HepG2 (cell line): ENCODE data around the gene FGD5. TPM values are rescaled to one million over a fixed set of nuclear protein-coding genes. Genes with fewer than 3 reads are reported as not detected.

Source experiments
- ATAC-seq: fragments of 200-7000 bp; cut with Tn5 transposase; 3 replicates; pipeline ENCODE4 v1.9.1; 2020; ENCODE audit warnings: mild to moderate bottlenecking, moderate library complexity
- BruUV-seq: library from RNA; stranded (reverse); fragments of 400-500 nt; replicated peaks from 2 replicates; lab custom pipeline; 2021; lab: Mats Ljungman, UMichigan
- CTCF ChIA-PET: fragments of 300-600 bp; formaldehyde crosslinking; extraction: SDS; loops from one replicate; lab custom pipeline; 2021; ENCODE audit warnings: low total read pairs, inconsistent platforms, low intra/inter-chr PET ratio; lab: Yijun Ruan, JAX
- POLR2A ChIA-PET: fragments of 350-600 bp; sonication (Branson Sonifier 250); formaldehyde crosslinking; loops from one replicate; lab custom pipeline; 2020; ENCODE audit warnings: antibody characterized with exemption, inconsistent platforms; lab: Yijun Ruan, JAX
- DNase-seq: peaks from one replicate; pipeline ENCODE4 v3.0.0-alpha.2; 2015; ENCODE audit warnings: low spot score
- FAIRE-seq: peaks from 3 replicates; lab custom pipeline; 2011; peaks lifted over from hg19 to GRCh38; lab: Jason Lieb, UNC
- H2AFZ ChIP-seq: one replicate; pipeline ENCODE4 v1.6.1; 2011; ENCODE audit warnings: low read length, inconsistent platforms
- H3K27ac ChIP-seq: fragments of 300-600 bp; 3 replicates; pipeline ENCODE4 v1.8.0; 2011; ENCODE audit warnings: mixed run types, mild to moderate bottlenecking, mixed read lengths, low read length, inconsistent platforms; ENCODE audit not compliant: insufficient read depth; ENCODE audit errors: extremely low read length
- H3K27me3 ChIP-seq, 2 experiments: fragments of 200-600 bp in 1 of 2; 2 replicates in 1 of 2; 3 replicates in 1 of 2; pipeline versions ENCODE4 v1.6.0 to v1.8.0; 2011; ENCODE audit warnings: low read length in 2 of 2, mild to moderate bottlenecking in 2 of 2, moderate library complexity in 2 of 2, inconsistent platforms in 1 of 2; ENCODE audit not compliant: insufficient read depth in 2 of 2, control insufficient read depth in 1 of 2
- H3K36me3 ChIP-seq, 2 experiments: fragments of 200-600 bp in 1 of 2; replicated peaks in 1 of 2; 2 replicates in 1 of 2; 3 replicates in 1 of 2; pipeline versions ENCODE4 v1.5.1 to v1.8.0; 2011; ENCODE audit warnings: low read length in 2 of 2, inconsistent platforms in 1 of 2; ENCODE audit not compliant: insufficient read depth in 2 of 2, control insufficient read depth in 1 of 2
- H3K4me1 ChIP-seq: 2 replicates; pipeline ENCODE4 v1.5.1; 2012; ENCODE audit warnings: low read length, inconsistent platforms; ENCODE audit not compliant: insufficient read depth
- H3K4me2 ChIP-seq: 2 replicates; pipeline ENCODE4 v1.6.0; 2011; ENCODE audit warnings: low read depth, low read length, inconsistent platforms
- H3K4me3 ChIP-seq, 3 experiments: fragments of 200-600 bp in 1 of 3; sonication (generic), shearing (Covaris generic) in 1 of 3; replicated peaks in 1 of 3; 2 replicates each; pipeline ENCODE4 v1.5.1; 2011 to 2016; ENCODE audit warnings: low read length in 3 of 3, inconsistent platforms in 2 of 3, low read depth in 2 of 3, mild to moderate bottlenecking in 2 of 3, control low read depth in 1 of 3, mixed read lengths in 1 of 3; ENCODE audit not compliant: insufficient read depth in 1 of 3
- H3K79me2 ChIP-seq: one replicate; pipeline ENCODE4 v1.6.1; 2011; ENCODE audit warnings: low read length, inconsistent platforms; ENCODE audit not compliant: insufficient read depth
- H3K9ac ChIP-seq: 2 replicates; pipeline ENCODE4 v1.6.0; 2011; ENCODE audit warnings: mild to moderate bottlenecking, low read depth, low read length, inconsistent platforms; ENCODE audit not compliant: insufficient read depth
- H3K9me3 ChIP-seq: 2 replicates; pipeline ENCODE4 v1.5.1; 2012; ENCODE audit warnings: mild to moderate bottlenecking, low read length
- H4K20me1 ChIP-seq: 2 replicates; pipeline ENCODE4 v1.6.0; 2011; ENCODE audit warnings: inconsistent platforms, mild to moderate bottlenecking, low read length, moderate library complexity; ENCODE audit not compliant: insufficient read depth
- FOXK2 ChIP-seq: fragments of 450-650 bp; IDR thresholded peaks from 2 replicates; pipeline ENCODE4 v1.6.1; 2016
- FOXO1 ChIP-seq: sonication (generic); formaldehyde crosslinking; IDR thresholded peaks from 2 replicates; pipeline ENCODE4 v1.4.0; 2020; ENCODE audit warnings: missing genetic modification reagents
- MXD4 ChIP-seq: IDR thresholded peaks from 2 replicates; pipeline ENCODE4 v1.6.1; 2016; ENCODE audit warnings: mild to moderate bottlenecking, missing biosample characterization, missing genetic modification reagents
- PHB2 ChIP-seq: fragments of 450-650 bp; IDR thresholded peaks from 2 replicates; pipeline ENCODE4 v1.6.1; 2018; ENCODE audit not compliant: partially characterized antibody
- PRMT3 ChIP-seq: sonication (generic); formaldehyde crosslinking; IDR thresholded peaks from 2 replicates; pipeline ENCODE4 v1.8.1; 2022; ENCODE audit warnings: low read depth, mild to moderate bottlenecking, moderate library complexity, missing genetic modification reagents, borderline replicate concordance
- RBAK ChIP-seq: sonication (generic); formaldehyde crosslinking; IDR thresholded peaks from 2 replicates; pipeline ENCODE4 v1.5.1; 2020; ENCODE audit warnings: mild to moderate bottlenecking, missing genetic modification reagents
- RBM39 ChIP-seq: fragments of 200-400 bp; formaldehyde crosslinking; IDR thresholded peaks from one replicate; pipeline ENCODE4 v1.6.1; 2018; ENCODE audit warnings: antibody characterized with exemption, mild to moderate bottlenecking, low read depth, low read length; ENCODE audit not compliant: poor library complexity, severe bottlenecking
- RELA ChIP-seq: sonication (generic); formaldehyde crosslinking; IDR thresholded peaks from 2 replicates; pipeline ENCODE4 v1.4.0; 2020; ENCODE audit warnings: missing genetic modification reagents
- SCMH1 ChIP-seq: sonication (generic); formaldehyde crosslinking; IDR thresholded peaks from 2 replicates; pipeline ENCODE4 v1.9.0; 2021; ENCODE audit warnings: missing genetic modification reagents, mild to moderate bottlenecking, borderline replicate concordance
- SOX5 ChIP-seq: IDR thresholded peaks from 2 replicates; pipeline ENCODE4 v1.6.1; 2016; ENCODE audit warnings: borderline replicate concordance
- SOX6 ChIP-seq, 2 experiments: fragments of 450-650 bp in 1 of 2; sonication (generic) in 1 of 2; formaldehyde crosslinking in 1 of 2; IDR thresholded peaks; 2 replicates each; pipeline versions ENCODE4 v1.4.0 to v1.6.1; 2017 to 2020; ENCODE audit warnings: antibody characterized with exemption in 1 of 2, mild to moderate bottlenecking in 1 of 2, missing genetic modification reagents in 1 of 2
- TBX2 ChIP-seq: sonication (generic); formaldehyde crosslinking; IDR thresholded peaks from 2 replicates; pipeline ENCODE4 v1.5.0; 2020; ENCODE audit warnings: missing genetic modification reagents, mild to moderate bottlenecking, borderline replicate concordance
- TRIM24 ChIP-seq: sonication (generic); formaldehyde crosslinking; IDR thresholded peaks from 2 replicates; pipeline ENCODE4 v1.8.0; 2022; ENCODE audit warnings: mild to moderate bottlenecking, missing genetic modification reagents
- ZBTB1 ChIP-seq: sonication (generic); formaldehyde crosslinking; IDR thresholded peaks from 2 replicates; pipeline ENCODE4 v1.4.0; 2020; ENCODE audit warnings: missing genetic modification reagents, borderline replicate concordance
- ZBTB7A ChIP-seq: sonication (generic); formaldehyde crosslinking; IDR thresholded peaks from 2 replicates; pipeline ENCODE4 v1.8.0; 2022; ENCODE audit warnings: mild to moderate bottlenecking, missing genetic modification reagents
- ZNF260 ChIP-seq: sonication (generic); formaldehyde crosslinking; IDR thresholded peaks from 2 replicates; pipeline ENCODE4 v1.4.0; 2020; ENCODE audit warnings: missing genetic modification reagents, low read depth, mild to moderate bottlenecking, borderline replicate concordance
- ZNF296 ChIP-seq: sonication (generic); formaldehyde crosslinking; conservative IDR thresholded peaks from 2 replicates; pipeline ENCODE4 v1.5.0; 2020; ENCODE audit warnings: mild to moderate bottlenecking, missing genetic modification reagents
- ZNF839 ChIP-seq: sonication (generic); formaldehyde crosslinking; IDR thresholded peaks from 2 replicates; pipeline ENCODE4 v1.4.0; 2020; ENCODE audit warnings: missing genetic modification reagents, mild to moderate bottlenecking, borderline replicate concordance
- WGBS: methylation state at CpG from one replicate; pipeline ENCODE4 v1.1.6; 2017; ENCODE audit warnings: low lambda C conversion rate; 5-methylcytosine and 5-hydroxymethylcytosine counted together
- in situ Hi-C: cut with HindIII; loops from 2 replicates; pipeline ENCODE4 v1.10.0; 2017; ENCODE audit warnings: low pct_unique_long_range_greater_than_20kb; ENCODE audit not compliant: extremely low pct_ligation_motif_present
- intact Hi-C: fragments of 100-400 bp; cut with micrococcal nuclease; formaldehyde crosslinking; loops from one replicate; pipeline ENCODE4 v1.10.0; 2022; ENCODE audit not compliant: unreplicated experiment
- polyA plus RNA-seq, 8 experiments: library from polyadenylated mRNA; depleted of rRNA in 3 of 8; stranded (reverse) in 7 of 8; unstranded in 1 of 8; fragments of >200 nt; fragmentation: Illumina TruSeq in 4 of 8; extraction: Trizol in 4 of 8; gene quantifications; 2 replicates each; pipeline versions ENCODE4 v1.2.1 to v1.2.3, GENCODE V29; 2011 to 2016; ENCODE audit warnings: low read depth in 4 of 8, missing spikeins in 1 of 8, mixed read lengths in 1 of 8; ENCODE audit not compliant: insufficient read depth in 1 of 8
- total RNA-seq, 5 experiments: library from RNA; depleted of rRNA; stranded (reverse); fragments of >200 nt; fragmentation: Illumina TruSeq; extraction: Trizol; gene quantifications; 2 replicates each; pipeline ENCODE4 v1.2.3, GENCODE V29; 2016; ENCODE audit warnings: low read depth in 1 of 5
- TF ChIP-seq, protein P1 (sequence below): sonication (generic); formaldehyde crosslinking; IDR thresholded peaks from 2 replicates; pipeline ENCODE4 v1.4.0; 2020; ENCODE audit warnings: missing genetic modification reagents

The FGD5 gene
- total and polyA plus RNA-seq, 2 of the 13 experiments (the other 11 are each of a cell fraction or from before 2014, with no cell fraction given) = 0.17 TPM; not detected in 1

DNA sequence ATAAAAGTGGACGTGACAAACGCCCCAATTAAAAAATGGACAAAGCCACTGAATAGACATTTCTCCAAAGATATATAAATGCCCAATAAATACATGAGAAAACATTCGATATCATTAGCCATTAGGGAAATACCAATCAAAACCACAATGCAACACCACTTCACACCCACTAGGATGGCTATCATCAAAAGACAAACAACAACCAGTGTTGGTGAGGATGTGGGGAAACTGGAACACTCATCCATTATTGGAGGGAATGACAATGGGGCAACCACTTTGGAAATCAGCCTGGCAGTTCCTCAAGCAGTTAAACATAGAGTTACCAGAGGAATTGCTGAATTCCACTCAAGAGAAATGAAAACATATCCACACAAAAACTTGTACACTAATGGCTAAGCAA is 32.4 kb upstream of the FGD5 start:
- Histone ChIP-seq H4K20me1 (no peaks in the 10 kb centered on the region), H3K36me3 (no peaks in the 10 kb centered on the region), H3K9ac (no peak overlapping the region), H3K4me3 (no peak overlapping the region), H3K27me3 (0 out of 5 replicates have a peak, but pooled peaks cover 0 to 6% of the 10 kb centered on the region in 2 experiments), H3K9me3 (no peaks in the 10 kb centered on the region), H3K4me1 (peaks cover 47% of the 10 kb centered on the region), H2AFZ (no peak overlapping the region), H3K27ac (no peak overlapping the region), H3K79me2 (no peaks in the 10 kb centered on the region), H3K4me2 (no peak overlapping the region)
- intact Hi-C loops (no loop called here), in situ Hi-C loops (loop anchor here (5.0 kb wide), 1 partner anchor 136 kb away; no protein-coding TSS in a partner anchor)
- DNase-seq = no peak
- BruUV-seq = no TSS peak
- no peak for ATAC-seq
- ChIA-PET POLR2A (no interaction called here), CTCF (no interaction called here)
- no peak for FAIRE-seq
- 52% methylated on average over 3 of the region's 3 CpGs for whole genome bisulfite sequencing
- TF ChIP-seq RBM39 = no peak

DNA sequence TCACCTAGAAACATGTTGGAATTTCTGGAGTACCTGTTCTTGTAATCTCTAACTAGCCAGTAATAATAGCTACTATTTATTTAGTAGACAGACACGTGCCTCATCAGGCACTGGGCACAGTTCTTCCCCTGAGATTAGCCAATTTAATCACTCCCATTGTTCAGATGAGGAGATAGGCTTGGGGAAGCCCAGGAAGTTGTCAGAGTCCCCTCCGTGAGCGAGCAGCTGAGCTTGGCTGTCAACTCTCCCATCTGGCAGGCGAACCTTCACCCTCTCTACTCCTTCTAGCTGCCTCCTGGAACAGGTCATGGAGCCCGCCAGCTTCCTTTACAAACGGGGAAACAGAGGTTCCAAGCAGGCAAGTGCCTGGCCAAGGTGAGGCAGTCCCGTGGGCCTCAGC is 31.1 kb upstream of the FGD5 start:
- peak; percentile 51 for ATAC-seq
- Histone ChIP-seq H3K36me3 (no peaks in the 10 kb centered on the region), H2AFZ (no peak overlapping the region), H3K9ac (no peak overlapping the region), H3K79me2 (no peaks in the 10 kb centered on the region), H3K27ac (no peak overlapping the region), H3K4me2 (no peak overlapping the region), H3K9me3 (no peaks in the 10 kb centered on the region), H3K4me1 (peaks cover 36% of the 10 kb centered on the region), H3K4me3 (no peak overlapping the region), H4K20me1 (no peaks in the 10 kb centered on the region), H3K27me3 (0 out of 5 replicates have a peak, but pooled peaks cover 0 to 6% of the 10 kb centered on the region in 2 experiments)
- peak; percentile 49 for DNase-seq
- ChIA-PET POLR2A (no interaction called here), CTCF (no interaction called here)
- in situ Hi-C loops (loop anchor here (5.0 kb wide), 1 partner anchor 135 kb away; no protein-coding TSS in a partner anchor), intact Hi-C loops (no loop called here)
- BruUV-seq = no TSS peak
- 4% methylated on average over 4 of the region's 7 CpGs for WGBS
- FAIRE-seq = no peak
- TF ChIP-seq SCMH1 (CRISPR knock-in tag) (no peak), MXD4 (CRISPR knock-in tag) (no peak), SOX5 (CRISPR knock-in tag) (peak; percentile 78), TBX2 (no peak), ZBTB7A (no peak), ZNF839 (no peak), ZNF296 (no peak), FOXO1 (no peak), TRIM24 (CRISPR knock-in tag) (no peak), PHB2 (no peak), ZNF260 (CRISPR knock-in tag) (no peak), SOX6 (IDR thresholded peaks at IDR 0.05) (no peak), SOX6 (CRISPR knock-in tag; IDR thresholded peaks at IDR 0.05) (peak; percentile 60; the same call in 1 of the 2 replicates), ZBTB1 (no peak), PRMT3 (CRISPR knock-in tag) (no peak), RBAK (no peak), RELA (CRISPR knock-in tag) (no peak), FOXK2 (no peak)
- TF ChIP-seq, protein P1, sequence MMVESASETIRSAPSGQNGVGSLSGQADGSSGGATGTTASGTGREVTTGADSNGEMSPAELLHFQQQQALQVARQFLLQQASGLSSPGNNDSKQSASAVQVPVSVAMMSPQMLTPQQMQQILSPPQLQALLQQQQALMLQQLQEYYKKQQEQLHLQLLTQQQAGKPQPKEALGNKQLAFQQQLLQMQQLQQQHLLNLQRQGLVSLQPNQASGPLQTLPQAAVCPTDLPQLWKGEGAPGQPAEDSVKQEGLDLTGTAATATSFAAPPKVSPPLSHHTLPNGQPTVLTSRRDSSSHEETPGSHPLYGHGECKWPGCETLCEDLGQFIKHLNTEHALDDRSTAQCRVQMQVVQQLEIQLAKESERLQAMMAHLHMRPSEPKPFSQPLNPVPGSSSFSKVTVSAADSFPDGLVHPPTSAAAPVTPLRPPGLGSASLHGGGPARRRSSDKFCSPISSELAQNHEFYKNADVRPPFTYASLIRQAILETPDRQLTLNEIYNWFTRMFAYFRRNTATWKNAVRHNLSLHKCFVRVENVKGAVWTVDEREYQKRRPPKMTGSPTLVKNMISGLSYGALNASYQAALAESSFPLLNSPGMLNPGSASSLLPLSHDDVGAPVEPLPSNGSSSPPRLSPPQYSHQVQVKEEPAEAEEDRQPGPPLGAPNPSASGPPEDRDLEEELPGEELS (CRISPR knock-in tag) = no peak
